PC-9 (cell line): ENCODE results near the gene DPY19L3.
"Not testable (repeated sequence)": the region's sequence is repeated elsewhere in the genome, so short reads cannot be mapped to it uniquely, and the experiment has no call there.

Experiments
- CTCF ChIP-seq: fragments of 200-600 bp; sonication (generic); conservative IDR thresholded peaks from 2 replicates; pipeline ENCODE4 v1.6.1; 2017; ENCODE audit warnings: mixed run types, antibody characterized with exemption, mild to moderate bottlenecking, moderate library complexity
- EZH2 ChIP-seq: fragments of 200-600 bp; sonication (generic); IDR thresholded peaks from 2 replicates; pipeline ENCODE4 v1.8.0; 2017; ENCODE audit warnings: antibody characterized with exemption, low read depth

- TF ChIP-seq CTCF, EZH2: not testable (repeated sequence)
Observed at GRCh38 chr19:32423944-32424343, 18.4 kb downstream of the DPY19L3 start.
